Measurements from ENCODE around the gene CAMK2G.

DNA sequence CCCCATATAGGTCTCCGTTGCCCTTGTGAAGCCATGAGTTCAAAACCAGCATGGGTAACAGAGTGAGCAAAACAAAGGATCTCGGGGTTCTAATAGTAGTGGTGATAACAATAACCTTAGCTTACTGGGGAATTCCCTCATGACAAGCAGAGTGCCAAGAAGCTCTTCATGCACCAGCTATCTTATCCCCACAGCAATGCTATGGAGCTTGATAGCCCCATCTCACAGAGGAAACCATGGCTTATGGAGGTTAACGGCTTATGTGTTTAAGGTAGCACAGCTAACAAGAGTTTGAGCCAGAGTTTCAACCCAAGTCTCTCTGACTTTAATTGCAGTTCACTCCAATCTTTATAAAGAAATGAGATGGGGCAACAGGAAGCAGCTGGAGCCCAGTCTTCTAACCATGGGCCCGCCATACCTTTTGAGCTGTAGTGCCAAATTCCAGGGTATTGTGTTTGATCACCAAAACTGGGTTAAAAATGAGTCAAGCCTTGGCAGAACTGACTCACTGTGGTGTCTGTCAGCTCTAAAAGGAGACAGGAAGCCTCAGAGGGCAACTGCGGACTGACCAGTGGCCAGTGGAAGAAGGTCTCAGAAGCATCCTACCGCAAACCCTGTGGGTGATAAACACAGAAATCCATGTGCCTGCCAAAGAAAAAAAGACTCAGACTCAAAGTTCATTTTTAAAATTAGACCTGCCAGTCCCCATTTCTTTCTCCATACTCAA, 20.1 kb upstream of the CAMK2G start:
- TF ChIP-seq, protein P1, sequence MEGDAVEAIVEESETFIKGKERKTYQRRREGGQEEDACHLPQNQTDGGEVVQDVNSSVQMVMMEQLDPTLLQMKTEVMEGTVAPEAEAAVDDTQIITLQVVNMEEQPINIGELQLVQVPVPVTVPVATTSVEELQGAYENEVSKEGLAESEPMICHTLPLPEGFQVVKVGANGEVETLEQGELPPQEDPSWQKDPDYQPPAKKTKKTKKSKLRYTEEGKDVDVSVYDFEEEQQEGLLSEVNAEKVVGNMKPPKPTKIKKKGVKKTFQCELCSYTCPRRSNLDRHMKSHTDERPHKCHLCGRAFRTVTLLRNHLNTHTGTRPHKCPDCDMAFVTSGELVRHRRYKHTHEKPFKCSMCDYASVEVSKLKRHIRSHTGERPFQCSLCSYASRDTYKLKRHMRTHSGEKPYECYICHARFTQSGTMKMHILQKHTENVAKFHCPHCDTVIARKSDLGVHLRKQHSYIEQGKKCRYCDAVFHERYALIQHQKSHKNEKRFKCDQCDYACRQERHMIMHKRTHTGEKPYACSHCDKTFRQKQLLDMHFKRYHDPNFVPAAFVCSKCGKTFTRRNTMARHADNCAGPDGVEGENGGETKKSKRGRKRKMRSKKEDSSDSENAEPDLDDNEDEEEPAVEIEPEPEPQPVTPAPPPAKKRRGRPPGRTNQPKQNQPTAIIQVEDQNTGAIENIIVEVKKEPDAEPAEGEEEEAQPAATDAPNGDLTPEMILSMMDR (conservative IDR thresholded peaks at IDR 0.05 in 1 of 2, IDR thresholded peaks at IDR 0.05 in 1 of 2; ENCODE audit: extremely low read depth in 1 of 2, insufficient read depth in 1 of 2, low read depth in 1 of 2, low read length in 2 of 2), result no peak
- no peak for TF ChIP-seq EZH2 (IDR thresholded peaks at IDR 0.05; ENCODE audit: borderline replicate concordance, low read length)
